22Rv1 (cell line): ENCODE data around the gene PRPS1L1.

Experiments used
- H3K27ac ChIP-seq: fragments of 450-650 bp; 2 replicates; pipeline ENCODE4 v1.5.1; 2017
- ZFX ChIP-seq: fragments of 450-650 bp; IDR thresholded peaks from 2 replicates; pipeline ENCODE4 v1.6.1; 2017; ENCODE audit warnings: antibody characterized with exemption, borderline replicate concordance
- TF ChIP-seq, protein P1 (sequence below): fragments of 450-650 bp; IDR thresholded peaks from 2 replicates; pipeline ENCODE4 v1.5.1; 2017; ENCODE audit warnings: mild to moderate bottlenecking

PRPS1L1 gene

DNA sequence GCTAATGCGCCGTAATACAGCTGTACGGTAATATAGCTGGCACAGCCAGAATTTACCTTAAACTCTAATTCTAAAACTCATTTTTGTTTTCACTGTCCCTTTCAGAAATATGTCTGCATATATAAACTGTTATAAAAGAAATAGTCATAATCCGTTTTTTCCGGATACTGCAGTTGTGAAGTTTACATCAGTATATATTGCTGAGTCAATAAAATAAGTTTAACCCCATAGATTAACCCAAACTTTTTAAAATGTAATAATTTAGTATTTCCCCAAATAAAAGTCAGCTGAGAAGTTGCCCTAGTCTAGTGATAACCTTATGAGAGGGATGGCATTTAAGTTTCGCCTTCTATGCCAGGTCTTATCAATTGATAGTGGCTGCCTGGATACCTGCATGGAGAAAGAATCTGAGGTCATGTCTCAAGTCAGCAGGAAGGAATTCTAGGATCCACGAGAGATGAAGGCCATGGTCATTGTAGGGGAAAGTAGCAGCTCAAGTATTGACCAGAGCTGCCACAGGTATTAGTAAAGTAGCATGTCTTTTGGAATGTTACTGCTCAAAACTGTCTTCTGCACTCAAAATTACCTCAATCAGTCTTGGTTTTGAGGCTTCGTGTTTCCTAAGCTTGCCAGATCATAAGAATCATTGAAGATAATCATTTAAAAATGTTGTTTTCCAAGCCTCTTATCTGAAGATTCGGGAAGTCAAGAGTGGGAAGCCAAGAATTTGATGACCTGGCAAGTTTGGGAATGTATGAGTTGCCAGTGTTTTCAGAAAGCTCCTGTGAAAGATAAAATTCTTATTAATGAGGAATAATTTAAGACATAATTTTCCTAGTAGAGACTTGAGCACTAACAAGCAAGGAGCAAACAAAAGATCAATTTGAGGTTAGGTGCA is 10.8 kb downstream of the PRPS1L1 start:
- no peak for TF ChIP-seq ZFX
- TF ChIP-seq, protein P1, sequence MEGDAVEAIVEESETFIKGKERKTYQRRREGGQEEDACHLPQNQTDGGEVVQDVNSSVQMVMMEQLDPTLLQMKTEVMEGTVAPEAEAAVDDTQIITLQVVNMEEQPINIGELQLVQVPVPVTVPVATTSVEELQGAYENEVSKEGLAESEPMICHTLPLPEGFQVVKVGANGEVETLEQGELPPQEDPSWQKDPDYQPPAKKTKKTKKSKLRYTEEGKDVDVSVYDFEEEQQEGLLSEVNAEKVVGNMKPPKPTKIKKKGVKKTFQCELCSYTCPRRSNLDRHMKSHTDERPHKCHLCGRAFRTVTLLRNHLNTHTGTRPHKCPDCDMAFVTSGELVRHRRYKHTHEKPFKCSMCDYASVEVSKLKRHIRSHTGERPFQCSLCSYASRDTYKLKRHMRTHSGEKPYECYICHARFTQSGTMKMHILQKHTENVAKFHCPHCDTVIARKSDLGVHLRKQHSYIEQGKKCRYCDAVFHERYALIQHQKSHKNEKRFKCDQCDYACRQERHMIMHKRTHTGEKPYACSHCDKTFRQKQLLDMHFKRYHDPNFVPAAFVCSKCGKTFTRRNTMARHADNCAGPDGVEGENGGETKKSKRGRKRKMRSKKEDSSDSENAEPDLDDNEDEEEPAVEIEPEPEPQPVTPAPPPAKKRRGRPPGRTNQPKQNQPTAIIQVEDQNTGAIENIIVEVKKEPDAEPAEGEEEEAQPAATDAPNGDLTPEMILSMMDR: no peak
- no peak overlapping the region for H3K27ac ChIP-seq

DNA sequence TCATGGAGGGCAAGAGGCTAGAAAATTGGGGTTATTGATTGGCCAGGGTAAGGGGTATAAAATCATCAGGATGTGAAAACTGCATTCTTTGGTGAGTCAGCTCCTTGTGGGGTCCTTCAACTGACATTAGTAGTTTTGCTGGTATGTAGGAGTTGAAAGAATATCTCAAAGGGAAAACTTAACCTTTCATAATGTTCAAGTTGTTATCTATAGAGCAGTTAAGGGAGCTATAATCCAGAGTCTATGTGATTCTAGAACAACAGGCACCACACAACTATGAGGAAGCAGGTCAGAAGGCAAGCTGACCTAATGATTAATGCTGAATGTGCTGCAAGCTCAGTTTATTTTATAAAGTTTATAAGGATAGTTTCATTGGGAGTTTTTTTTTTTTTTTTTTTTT is 13.7 kb downstream of the PRPS1L1 start:
- no peak for TF ChIP-seq ZFX
- TF ChIP-seq, protein P1: no peak
- no peak overlapping the region for H3K27ac ChIP-seq

DNA sequence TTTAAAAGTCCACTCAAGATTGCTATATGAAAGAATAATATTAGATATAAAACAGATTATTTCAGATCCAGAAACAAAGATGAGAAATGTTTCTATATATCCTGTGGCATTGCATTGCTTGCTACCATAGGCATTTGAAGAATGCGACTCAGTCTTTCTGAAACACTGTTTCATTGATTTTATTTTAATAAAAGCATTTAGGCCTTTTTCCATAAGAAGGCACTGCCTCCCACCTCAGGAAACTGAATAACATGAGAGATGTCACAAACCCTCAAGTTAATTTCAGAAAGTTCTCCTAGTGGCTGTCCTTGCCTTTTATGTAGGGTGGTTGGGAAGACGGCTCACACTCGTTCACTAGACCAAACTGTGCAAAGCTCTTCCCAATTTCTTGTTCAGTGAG is 23.3 kb downstream of the PRPS1L1 start:
- TF ChIP-seq, protein P1: no peak
- TF ChIP-seq ZFX: no peak
- H3K27ac ChIP-seq: no peak overlapping the region

DNA sequence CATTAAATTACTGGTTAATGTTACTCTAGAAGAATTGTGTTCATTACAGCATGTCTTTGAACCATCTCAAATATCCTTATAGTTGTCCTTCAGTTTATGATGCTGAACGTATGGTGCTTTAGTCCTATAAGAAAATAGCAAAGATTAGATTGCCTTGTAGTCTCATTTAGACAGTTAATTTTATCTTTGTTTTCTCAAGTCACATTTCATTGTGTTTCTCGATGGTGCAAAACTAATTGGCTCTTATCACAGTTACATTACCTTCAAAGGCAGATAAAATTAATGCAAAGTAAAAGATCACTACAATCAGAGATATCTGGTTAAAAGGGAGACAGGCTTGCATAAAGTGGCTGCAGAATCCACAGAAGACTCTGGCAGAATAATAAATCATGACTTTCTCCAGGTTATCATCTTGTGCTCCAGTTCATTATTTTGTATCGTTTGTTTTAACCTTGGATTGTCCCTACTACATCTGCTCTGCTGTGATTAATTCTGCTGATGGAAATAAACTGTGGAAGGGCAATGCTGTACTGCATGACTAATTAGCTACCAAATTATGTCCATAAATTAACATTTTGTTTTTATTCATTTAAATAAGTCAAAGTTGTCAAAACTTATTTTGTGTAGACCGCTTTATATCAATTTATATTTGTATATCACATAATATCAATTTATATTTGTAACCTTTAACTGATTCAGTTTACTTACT is 24.2 kb downstream of the PRPS1L1 start:
- no peak overlapping the region for H3K27ac ChIP-seq
- no peak for TF ChIP-seq ZFX
- TF ChIP-seq, protein P1: no peak

DNA sequence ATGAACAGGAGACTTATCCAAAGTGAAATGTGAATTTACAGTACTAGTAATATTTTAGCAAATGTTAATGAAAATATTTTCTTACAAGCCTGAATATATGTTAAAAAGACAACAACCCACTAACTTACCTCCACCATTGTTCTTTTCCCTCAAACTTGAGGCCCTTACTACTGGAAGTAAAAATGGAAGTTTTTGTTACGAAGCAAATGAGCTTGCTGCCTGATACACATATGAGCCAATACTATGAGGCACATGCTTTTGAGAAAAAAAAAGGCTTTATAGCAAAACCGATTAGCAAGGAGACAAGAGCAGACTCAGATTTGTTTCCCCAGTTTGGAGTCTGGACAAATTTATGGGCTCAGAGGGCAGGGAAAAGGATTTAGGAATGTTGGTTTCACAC is 29.0 kb downstream of the PRPS1L1 start:
- H3K27ac ChIP-seq: no peak overlapping the region
- TF ChIP-seq, protein P1: no peak
- no peak for TF ChIP-seq ZFX

DNA sequence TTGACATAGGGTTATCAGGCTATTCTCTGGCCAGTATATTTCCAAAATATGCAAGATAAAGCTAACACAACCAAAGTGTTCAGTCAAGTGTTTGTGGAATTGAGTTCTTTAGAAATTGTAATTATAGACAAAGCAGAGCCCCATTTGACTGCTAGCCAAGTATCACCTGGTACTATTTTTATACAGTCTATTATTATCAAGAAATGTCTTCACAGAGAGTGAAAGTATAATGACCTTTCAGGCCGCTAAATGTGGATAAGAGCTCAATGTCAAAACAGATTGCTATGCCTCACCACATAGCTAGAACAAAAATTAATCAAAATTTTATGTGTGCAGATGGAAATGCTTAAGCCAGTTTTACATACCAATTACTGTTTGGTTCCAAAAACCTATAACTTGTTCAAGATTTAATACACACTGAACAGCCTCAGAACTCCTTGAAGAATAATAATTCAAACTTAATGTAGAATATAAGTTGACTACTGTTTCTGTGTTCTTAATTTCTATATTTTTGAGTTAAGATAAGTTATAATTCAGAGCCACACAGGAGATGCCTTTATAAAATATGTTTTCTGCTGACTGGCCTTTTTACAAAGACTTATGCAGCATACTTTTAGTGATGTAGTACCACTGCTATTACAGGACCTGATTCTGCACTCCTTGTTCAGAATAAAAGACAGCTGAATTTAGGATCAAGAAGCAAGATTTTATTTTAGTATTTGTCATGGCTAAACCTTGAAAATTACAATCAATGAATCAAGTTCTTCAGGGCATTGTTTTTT is 31.0 kb downstream of the PRPS1L1 start:
- TF ChIP-seq, protein P1: no peak
- TF ChIP-seq ZFX: no peak
- H3K27ac ChIP-seq: no peak overlapping the region
